ENCODE data around the gene FSIP1.

Gene FSIP1

GRCh38 chr15:39658740-39659139 lies 123.9 kb downstream of the FSIP1 start:
- no peak for TF ChIP-seq CTCF (IDR thresholded peaks at IDR 0.05; ENCODE audit: borderline replicate concordance, insufficient read depth, low read depth, low read length)
- H3K4me3 ChIP-seq (ENCODE audit: low read depth, low read length), result no peak overlapping the region

- H3K4me3 ChIP-seq (ENCODE audit: low read depth, low read length), result no peak overlapping the region
- TF ChIP-seq CTCF (IDR thresholded peaks at IDR 0.05; ENCODE audit: borderline replicate concordance, insufficient read depth, low read depth, low read length), result no peak
These were observed 125.0 kb downstream of the FSIP1 start for GRCh38 chr15:39657668-39658067.

- TF ChIP-seq CTCF (IDR thresholded peaks at IDR 0.05; ENCODE audit: borderline replicate concordance, insufficient read depth, low read depth, low read length), result no peak
These were observed 125.5 kb downstream of the FSIP1 start for GRCh38 chr15:39657181-39657580.

GRCh38 chr15:39654304-39654703 lies 128.3 kb downstream of the FSIP1 start:
- no peak for TF ChIP-seq CTCF (IDR thresholded peaks at IDR 0.05; ENCODE audit: borderline replicate concordance, insufficient read depth, low read depth, low read length)
- H3K4me3 ChIP-seq (ENCODE audit: low read depth, low read length), result no peak overlapping the region

More at GRCh38 chr15:39657181-39657580, 125.5 kb downstream of the FSIP1 start:
- no peak overlapping the region for H3K4me3 ChIP-seq (ENCODE audit: low read depth, low read length)

- no peak for TF ChIP-seq CTCF (IDR thresholded peaks at IDR 0.05; ENCODE audit: borderline replicate concordance, insufficient read depth, low read depth, low read length)
- no peak overlapping the region for H3K4me3 ChIP-seq (ENCODE audit: low read depth, low read length)
These were observed 130.8 kb downstream of the FSIP1 start for GRCh38 chr15:39651881-39652280.

GRCh38 chr15:39651295-39651694 lies 131.3 kb downstream of the FSIP1 start:
- no peak for TF ChIP-seq CTCF (IDR thresholded peaks at IDR 0.05; ENCODE audit: borderline replicate concordance, insufficient read depth, low read depth, low read length)

GRCh38 chr15:39649757-39650156 lies 132.9 kb downstream of the FSIP1 start:
- no peak overlapping the region for H3K4me3 ChIP-seq (ENCODE audit: low read depth, low read length)

More at GRCh38 chr15:39651295-39651694, 131.3 kb downstream of the FSIP1 start:
- H3K4me3 ChIP-seq (ENCODE audit: low read depth, low read length), result no peak overlapping the region

More at GRCh38 chr15:39649757-39650156, 132.9 kb downstream of the FSIP1 start:
- no peak for TF ChIP-seq CTCF (IDR thresholded peaks at IDR 0.05; ENCODE audit: borderline replicate concordance, insufficient read depth, low read depth, low read length)

Data from GM12875 (cell line).